HG03432 (cell line): ENCODE data around the gene CNNM3.
"Not testable (repeated sequence)": the region's sequence is repeated elsewhere in the genome, so short reads cannot be mapped to it uniquely, and the experiment has no call there.

Source experiments
- ATAC-seq: cut with Tn5 transposase; IDR thresholded peaks from one replicate; pipeline ENCODE4 v1.9.1; 2021; ENCODE audit warnings: mild to moderate bottlenecking, moderate library complexity; ENCODE audit not compliant: unreplicated experiment

Gene CNNM3

DNA sequence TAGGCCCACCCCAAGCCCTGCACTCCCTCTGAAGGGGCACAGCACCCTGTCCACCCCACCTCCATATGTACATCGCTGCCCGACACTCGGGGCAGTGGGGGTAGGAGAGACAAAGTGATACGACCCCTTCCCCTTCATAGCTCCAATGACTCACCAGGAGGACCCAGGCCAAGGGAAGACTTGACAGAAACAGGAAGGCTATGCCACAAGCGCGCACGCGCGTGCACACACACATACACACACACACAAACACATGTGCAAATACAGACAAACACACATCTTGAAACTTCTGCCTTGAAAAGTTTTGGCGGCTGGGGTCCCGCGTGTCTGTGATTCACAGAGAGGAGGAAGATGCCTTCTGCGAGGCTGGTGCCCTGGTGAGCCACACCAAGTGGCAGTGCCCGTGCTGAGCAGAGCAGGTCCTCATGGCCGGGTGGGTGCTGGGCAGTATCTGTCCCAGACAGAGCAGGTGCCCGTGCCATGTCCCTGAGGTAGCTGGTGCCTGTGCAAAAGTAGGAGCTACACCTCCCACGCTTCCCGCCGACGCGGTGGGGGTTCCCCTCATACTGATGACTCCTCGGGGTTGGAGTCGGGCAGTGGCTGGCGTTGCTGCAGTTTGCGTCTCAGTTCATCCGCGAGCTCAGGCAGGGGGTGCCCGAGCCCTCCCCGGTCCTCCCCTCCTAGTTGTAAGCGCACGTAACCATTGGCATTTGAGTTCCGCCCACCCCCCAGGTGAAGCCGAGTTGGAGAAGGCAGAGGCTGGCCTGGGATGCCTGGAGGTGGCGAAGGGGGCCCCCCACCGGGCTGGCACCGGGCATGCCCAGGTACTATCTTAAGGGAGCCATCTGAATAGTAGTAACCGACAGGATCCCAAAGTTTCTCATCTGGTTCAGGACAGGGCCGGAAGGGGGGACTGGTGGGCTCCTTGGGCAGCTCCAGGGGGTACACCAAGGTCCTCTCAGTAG, 44.3 kb downstream of the CNNM3 start:
- ATAC-seq, result no peak

DNA sequence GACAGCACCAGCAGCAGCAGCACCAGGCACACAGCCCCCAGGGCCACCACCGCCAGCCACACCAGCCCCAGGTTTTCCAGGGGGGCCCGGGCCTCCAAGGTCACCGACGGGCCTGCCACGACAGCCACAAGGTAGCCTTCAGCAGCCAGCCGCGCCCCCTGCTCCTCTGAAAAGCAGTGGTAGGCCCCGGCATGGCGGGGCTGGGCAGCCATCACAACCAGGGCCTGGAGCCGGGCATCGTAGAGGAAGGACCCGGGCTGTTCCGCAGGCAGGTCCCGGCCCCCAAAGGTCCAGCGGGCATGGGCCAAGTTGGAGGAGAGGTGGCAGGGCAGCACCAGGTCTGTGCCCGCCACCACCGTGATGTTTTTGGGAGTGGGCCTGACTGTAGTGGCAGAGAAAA, 45.0 kb downstream of the CNNM3 start:
- no peak for ATAC-seq

DNA sequence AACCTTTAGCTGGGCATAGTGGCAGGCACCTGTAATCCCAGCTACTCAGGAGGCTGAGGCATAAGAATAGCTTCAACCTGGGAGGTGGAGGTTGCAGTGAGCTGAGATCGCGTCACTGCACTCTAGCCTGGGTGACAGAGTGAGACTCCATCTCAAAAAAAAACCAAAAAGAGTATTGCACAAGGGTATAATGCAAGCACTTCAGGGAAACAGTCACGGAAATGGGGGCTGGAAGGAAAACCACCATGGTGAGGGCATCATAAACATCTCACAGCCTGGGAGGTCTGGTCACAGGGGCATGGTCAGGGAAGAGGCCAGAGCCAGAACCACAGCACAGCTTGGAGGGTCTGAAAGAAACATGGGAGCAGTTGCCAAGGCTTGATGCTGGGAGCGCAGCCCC, 47.0 kb downstream of the CNNM3 start:
- ATAC-seq, result not testable (repeated sequence)

DNA sequence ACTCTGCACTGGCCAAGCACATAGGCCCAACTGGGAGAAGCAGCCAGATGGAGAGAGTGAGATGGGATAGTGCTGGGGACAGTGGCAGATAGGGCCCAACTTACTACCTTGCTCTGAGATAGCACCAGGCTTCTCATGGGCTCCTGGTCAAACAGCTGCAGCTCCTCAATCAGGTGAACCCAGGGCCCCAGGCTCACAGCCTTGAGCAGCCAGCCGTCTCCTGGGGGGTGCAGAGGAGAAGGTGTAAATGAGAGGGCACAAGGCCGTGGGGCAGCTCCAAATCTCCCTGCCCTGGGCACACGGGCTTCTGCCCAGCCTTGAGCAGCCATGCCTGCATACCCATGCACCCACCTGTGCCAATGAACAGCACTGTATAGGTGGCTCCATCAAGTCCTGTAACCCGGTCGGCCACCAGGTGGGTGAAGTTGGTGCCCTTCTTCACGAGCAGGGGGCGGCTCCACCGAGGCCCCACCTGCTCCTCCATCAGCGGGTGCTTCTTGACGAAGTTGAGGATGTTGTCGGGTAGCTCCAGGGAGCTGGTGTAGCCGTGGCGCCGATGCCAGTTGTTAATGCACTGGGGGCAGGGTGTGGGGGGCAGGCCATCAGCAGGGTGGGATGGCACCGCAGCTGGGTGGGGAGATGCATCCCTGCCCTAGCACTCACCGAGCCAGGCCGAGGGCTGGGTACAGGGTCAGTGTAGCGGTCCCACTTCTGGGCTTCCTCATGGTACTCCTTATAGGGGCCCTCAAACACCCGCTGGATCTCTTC, 47.7 kb downstream of the CNNM3 start:
- no peak for ATAC-seq

DNA sequence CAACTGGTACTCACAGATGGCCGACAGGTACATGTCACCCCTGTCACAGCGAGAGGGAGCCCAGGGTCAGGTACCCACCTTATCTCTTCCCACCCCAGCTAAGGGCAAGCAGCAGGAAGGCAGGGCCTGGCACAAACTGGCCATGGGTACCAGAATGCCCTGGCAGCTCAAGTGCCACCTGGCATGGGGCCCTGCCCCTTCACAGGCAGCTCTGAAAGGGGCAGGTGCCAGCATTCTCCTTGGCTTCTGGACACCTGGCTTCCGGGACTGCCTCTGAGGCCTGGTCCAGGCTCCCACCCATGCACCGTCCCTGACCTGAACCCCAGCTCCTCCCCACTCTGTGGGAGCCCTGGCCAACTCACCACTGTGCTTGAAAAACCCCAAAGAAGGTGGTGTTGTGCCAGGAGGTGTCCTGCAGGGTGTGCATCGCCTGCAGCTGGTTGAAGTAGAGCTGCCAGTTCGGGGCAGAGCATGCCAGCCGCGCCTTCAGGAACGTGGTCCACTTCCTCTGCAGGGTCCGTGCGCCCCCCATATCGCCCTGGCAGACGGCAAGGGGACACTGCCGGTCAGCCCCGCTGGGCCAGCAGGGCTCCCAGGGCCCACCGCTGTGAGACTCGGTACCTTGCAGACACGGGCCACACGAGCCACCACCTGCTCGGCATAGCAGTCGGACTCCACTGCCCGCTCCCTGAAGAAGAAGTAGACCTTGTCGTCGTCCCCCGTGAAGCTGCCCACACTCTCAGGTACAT, 48.4 kb downstream of the CNNM3 start:
- no peak for ATAC-seq

DNA sequence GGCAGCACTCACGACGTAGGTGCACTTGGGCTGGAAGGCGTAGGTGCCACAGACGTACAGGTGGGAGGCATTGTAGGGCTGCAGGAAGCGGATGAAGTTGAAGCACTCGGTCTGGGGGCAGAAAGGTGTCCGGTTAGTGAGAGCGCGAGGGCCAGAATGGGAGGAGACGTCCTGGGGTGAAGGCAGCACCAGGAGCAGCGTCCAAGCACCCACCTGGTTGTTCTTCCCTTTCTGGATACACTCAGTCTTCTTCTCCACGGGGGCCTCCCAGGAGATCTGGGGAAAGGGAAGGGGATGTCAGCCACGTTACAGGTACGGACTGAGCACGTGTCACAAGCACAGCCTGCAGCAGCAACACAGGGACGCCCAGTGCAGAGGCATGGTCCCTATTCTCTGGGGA, 49.6 kb downstream of the CNNM3 start:
- no peak for ATAC-seq

DNA sequence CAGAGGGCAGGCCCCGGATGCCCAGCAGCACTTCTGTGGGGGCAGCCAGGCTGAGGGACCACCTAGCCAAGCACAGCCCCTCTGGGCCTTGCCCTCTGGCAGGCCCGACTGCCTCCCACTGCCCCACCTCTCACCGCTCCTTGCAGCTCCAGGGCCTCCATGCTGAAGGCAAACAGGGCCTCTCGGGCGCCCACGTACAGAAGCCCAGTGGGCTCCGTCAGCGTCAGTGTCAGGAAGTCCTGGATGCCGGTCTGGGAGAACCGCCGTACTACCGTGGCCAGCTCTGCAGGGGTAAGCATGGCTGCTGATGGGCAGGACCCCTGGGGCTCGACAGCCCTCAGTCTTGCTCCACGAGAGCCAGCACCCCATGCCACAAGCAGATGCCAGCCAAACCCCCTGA, 50.1 kb downstream of the CNNM3 start:
- no peak for ATAC-seq

DNA sequence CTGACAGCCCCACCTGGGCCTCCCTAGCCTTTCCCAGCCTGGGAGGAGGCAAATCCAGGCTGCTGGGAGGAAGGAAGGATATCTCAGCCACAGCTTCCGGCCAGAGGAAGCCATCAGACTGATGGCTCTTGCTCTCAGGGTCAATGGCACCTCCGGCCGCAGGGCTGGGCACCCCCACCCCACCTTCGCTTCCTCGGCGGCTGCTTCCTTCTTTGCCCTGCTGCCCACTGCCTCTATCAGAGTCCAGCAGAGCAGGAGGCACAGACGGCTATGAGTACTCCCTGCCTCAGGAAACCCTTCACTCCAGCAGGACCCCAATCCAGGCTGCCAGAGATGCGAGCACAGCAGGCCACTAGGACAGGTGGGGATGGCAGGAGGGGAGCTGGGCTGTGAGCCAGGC, 50.5 kb downstream of the CNNM3 start:
- no peak for ATAC-seq

DNA sequence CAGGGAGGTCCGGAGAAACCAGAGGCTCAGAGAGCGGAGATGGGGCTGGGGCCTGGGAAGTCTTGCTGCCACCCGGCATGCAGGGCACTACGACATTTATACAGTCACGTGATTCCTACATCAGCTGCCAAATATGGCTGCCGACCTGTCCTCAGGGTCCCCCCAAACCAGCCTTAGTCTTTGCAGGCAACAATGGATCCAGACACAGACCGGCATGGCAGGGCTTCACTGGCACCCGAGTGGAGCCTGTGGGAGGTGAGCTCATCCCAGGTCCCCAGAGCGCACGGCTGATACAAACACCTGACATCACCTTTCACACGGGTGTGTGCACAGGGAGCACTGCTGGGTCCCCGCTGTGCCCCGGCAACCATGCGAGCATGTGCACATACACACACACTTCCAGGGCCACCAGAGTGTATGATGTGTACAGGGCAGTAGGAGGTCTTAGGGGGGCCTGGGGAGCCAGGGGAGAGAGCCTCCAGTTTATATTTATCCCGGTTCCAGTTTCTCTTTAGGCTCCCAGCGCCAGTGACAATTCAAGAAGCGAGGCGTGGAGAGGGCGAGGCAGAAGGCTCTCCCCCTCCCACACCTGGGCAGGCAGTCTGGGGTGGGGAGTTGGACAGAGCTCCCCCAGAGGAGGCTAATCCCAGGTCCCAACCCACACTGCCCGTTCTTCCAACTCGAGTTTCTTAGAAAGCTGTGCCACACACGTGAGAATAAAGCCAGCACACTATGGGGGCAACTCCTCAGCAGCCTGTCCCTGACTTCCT, 51.1 kb downstream of the CNNM3 start:
- ATAC-seq, result no peak

DNA sequence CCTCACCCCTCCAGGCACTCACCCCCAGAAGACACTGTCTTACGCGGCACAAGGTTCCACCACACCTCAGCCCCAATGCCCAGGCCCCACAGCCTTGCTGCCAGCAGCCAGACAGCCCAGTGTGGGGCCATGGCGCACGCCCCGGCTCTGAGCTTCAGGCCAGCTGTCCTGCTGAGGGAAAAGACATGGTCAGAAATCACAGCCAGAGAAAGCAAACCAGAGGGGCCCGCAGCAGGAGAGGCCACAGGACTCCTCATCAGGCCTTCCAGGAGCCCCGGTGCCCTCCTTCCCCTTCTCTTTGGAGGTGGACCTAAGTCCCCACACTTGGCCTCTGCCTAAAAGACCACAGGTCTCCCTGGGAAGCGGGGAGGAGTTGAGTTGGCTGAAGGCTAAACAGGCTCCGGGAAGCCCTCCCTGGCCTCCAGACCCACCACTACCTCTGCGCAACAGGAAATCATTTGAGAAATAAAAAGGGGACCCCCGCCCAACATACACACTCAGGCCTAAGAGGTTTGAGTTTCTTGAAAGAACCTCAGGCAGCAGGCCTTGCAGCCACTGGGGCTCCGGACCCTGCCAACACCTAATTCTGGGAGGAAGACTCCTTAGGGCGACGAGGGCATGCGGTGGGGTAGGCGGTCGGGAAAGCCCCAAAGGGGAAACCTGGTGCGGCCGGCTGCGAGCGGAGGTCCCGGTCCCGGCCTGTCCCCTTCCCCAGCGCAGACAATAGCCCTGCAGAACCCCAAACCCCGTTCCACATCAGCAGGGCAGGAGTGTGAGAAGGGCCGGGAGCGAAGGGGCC, 51.9 kb downstream of the CNNM3 start:
- peak; percentile 15 for ATAC-seq

DNA sequence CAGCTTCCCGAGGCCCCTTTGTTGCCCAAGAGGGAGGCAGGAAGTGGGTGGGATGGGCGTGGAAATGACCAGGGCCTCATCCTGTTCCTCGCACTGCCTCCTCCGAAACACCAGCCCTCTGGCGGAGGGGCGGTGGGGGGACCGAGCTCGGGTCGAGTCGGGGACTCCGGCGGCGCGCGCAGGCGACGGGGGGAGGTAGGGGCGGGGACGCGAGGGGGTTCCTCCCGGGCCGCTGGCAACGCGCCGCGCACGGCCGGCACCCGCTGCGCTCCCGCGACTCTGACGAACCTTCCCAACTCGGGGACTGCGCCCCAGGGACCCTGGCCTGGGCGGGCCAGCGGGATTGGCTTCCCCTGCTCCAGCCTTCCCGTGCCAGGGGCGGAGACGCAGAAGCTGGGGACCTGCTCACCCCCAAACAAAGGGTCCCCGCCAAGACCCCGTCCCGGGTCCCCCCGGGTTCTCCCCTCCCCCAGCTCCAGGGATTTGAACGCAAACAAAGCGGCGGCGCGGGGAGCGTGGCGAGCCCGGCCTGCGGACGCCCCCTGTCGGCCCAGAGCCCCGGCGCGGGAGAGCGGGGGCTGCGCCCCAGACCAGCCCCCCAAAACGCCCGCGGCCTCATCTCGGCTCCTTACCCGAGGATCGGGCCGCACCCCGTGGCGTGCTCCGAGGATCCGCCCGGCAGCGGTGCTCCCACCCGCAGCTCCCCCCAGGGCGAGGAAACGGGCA, 52.6 kb downstream of the CNNM3 start:
- peak; percentile 54 for ATAC-seq

DNA sequence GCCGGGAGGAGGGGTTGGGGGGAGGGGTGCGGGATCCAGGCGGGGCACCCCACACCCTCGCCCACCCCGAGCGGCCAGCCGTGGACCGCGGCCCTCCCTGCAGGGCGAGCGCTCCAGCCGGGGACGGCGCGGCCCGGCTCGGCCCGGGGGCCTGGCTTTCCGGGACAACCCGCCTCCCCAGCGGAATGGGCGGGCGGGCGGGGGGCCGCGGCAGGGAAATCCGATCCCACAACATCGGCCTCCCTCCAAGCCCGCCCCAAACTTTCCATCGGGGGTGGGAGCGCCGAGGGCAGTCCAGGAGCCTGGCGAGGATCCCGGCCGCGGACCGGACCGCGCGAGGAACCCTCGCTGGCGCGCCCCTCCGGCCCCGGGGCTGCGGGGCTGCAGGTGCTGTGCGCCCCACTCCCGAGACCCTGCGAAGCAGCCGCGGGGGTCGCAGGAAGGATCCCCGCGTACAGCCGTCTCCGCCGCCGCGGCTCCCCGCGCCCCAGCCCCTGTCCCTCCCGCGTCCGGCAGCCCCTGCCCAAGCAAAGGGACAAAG, 53.3 kb downstream of the CNNM3 start:
- ATAC-seq, result peak; percentile 14

DNA sequence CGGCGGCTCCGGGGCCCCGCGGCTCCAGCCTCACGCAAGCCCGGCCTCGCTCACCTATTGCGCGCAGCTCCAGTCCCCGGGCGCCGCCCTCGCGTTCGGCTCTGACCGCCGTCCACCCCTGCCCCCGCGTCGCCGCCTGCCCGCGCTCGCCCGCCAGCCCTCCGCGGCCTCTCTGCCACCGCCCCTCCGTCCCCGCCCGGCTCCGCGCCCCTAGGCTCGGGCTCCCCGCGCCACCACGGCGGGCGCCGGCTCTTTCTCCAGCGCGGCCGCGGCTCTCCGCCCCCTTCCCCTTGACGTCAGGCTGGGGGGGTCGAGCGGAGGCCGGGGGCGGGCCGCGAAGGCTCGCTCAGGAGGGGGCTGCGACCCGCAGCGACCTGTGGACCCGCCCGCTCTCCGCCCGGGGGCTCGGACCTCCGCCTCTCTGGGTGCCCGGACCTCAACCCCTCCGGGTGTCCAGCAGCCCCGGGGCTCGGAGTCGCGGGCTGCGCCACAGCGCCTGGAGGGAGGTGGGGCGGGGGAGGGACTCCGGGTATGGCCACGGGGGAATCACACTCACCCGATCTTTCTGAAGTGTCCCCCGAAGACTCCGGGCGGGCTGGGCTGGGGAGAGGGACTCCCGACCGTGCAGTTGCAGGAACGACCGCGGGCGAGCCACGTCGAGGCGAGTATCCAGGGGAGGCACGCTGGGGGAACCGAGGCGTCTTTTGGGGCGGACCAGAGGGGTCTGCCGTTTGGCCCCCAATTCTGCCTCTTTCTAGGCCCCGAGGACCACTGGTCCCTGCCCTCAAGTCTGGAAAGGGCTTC, 54.0 kb downstream of the CNNM3 start, which contains the start of gene SEMA4C:
SEMA4C (minus strand) TSS at position 259 of the 804 bp plus-strand sequence. CDS start 2,194 bp downstream, outside the sequence.
- ATAC-seq, result no peak

DNA sequence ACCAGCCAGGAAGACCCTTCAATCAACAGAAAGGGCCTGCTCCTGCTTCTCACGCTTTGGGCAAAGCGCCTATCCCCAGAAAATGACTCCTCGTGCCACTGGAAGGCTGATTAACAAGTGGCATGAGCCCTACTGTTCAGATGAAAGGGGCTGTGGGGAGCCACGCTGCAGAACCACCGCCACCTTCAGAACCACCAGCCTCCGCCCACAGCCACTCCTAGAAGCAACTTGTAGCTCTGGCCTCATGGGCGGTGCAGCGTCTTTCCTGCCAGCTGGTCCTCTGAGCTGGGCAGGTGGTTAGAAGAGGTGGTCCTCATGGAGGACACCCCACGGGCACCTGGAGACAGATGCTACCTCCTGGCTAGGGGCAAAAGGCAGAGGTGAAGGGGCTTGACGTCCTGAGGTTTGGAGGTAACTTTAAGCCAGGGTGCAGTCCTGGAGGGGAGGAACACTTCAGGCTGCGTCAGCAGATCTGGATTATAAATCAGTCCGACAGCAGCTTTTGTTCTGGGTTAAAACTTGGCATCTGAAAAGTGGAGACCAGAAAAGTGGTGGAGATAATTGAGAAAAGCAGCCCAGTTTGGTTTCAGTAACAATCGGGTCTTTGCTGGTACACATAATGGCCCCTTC, 54.7 kb downstream of the CNNM3 start:
- no peak for ATAC-seq

DNA sequence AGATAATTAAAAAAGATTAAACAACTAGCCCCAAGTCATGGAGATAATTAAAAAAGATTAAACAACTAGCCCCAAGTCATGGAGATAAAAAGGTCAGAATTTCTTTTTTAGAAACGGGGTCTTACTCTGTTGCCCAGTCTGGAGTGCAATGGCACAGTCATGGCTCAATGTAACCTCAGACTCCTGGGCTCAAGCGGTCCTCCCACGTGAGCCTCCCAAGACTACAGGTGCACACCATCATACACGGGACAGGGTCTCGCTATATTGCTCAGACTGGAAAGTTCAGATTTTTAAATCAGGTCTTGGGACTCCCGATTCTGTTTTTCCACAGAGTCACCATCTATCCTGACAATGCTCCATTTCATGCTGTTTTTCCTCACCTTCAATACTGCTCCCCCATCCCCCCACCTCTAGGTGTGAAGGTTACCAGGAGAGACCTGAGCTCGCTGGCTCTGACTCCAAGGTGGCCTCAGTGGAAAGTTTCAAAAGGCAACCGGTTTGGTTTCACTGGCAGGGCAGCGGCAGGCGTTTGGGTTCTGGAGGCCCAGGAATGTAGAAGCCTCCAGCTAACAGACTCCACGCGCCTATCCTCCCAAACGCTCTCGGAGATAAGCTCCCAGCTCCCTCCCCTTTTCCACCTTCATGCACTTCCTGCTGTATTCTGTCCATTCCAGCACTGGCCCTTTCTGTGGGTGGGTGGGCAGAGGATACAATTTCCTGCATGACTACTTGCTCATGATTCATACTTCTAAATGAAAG, 56.7 kb downstream of the CNNM3 start:
- no peak for ATAC-seq

DNA sequence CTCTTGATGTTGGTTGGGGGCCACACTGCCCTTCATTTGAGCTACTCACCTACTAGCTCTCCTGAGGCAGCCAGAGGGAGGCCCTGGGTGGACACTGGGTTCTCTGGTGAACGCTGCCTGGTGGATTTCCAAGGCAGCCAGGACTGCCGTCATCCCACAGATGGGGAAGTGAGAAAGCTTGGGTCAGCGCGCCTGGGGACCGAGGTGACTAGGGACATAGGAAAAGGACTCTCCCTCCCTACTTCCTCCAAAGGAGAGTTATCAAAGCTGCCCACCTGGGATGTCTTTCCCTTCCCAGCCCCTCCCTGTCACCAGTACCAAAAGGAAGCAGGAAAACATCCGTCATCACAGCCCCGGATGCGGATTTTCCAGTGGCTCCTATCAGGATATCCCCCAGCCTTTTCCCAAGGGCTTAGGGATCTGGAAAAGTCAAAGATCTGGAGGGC, 57.6 kb downstream of the CNNM3 start:
- ATAC-seq, result no peak
